Heart left ventricle (tissue), 13 donors: ENCODE results near the gene OXSR1.

ENCODE experiments used
- CTCF ChIP-seq, 12 donors: fragments of 200-600 bp; sonication (generic) in 4 of 12; IDR thresholded peaks; one replicate each; pipeline versions ENCODE4 v1.5.0 to v1.8.0; 2018 to 2022; ENCODE audit warnings: antibody characterized with exemption in 12 of 12, mild to moderate bottlenecking in 5 of 12
- POLR2A ChIP-seq, 2 donors: fragments of 450-650 bp; IDR thresholded peaks; one replicate each; pipeline ENCODE4 v1.6.1; 2017; ENCODE audit warnings: antibody characterized with exemption in 2 of 2, mild to moderate bottlenecking in 2 of 2, moderate library complexity in 2 of 2
- donor health status: ischemic (EF 13 %, LVEDD 7.1; RV severe dilation, severe dysfunction).
- donor health status: DM: no; HTN: yes; CAD: no.
- donor health status: DM: no; HTN: no; CAD: no.
- donor health status: ischemic (EF 25% LVEDD 6.9; RV normal size, moderate dysfunction).
- donor health status: ischemic (EF 25% LVEDD 5.7; RV mildly dilated, moderate dysfunction).
- donor health status: ischemic (EF 35%, LVEDD 5.7; RV mildly dilated, moderate dysfunction).
- donor health status: nonischemic (EF 11% LVEDD 7.7; RV severe dilation, severe dysfunction).
- donor health status: DM: yes; HTN: yes; CAD: no.
- donor health status: PGD.
- donor health status: ischemic (EF 29% LVEDD 5.4; RV normal size, mild dysfunction).
- donor health status: nonischemic (EF 23%, LVEDD 6.1; RV moderate dilation, normal function).

- TF ChIP-seq CTCF (IDR thresholded peaks at IDR 0.05) = no peak
- TF ChIP-seq POLR2A (IDR thresholded peaks at IDR 0.05) = no peak
These were observed 11.3 kb upstream of the OXSR1 start for GRCh38 chr3:38154033-38154494.
